Measurements from ENCODE around the gene ANKFY1. TPM values are rescaled to one million over a fixed set of nuclear protein-coding genes. Genes with fewer than 3 reads are reported as not detected.
A peak's percentile ranks its signal among the peaks of the same experiment; 100 is the strongest.
"Not testable (repeated sequence)": the region's sequence is repeated elsewhere in the genome, so short reads cannot be mapped to it uniquely, and the experiment has no call there.

ANKFY1 gene
- total RNA-seq, 1 donor, result 44.9 TPM

DNA sequence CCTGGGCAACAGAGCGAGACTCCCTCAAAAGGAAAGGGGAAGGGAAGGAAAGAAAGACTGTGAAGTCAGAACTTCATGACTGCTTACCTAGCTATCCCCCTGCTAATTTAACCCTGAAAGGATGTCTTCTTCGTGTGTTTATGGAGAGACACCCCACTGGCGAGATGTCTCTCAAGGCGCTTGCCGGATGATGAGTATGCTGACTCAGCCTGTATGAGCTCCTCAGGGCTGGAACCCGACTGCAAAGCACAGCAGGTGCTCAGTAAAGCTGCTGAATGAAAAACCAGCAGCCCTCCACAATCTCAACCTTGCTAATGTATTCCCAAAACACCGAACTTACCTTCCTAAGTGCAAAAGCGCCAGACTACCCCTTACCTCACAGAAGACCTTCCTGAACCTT is 2.3 kb downstream of the ANKFY1 start:
- H3K79me2 ChIP-seq (ENCODE audit: insufficient read depth, low read length), result peaks cover 75% of the 10 kb centered on the region
- peaks cover 4% of the 10 kb centered on the region for H3K36me3 ChIP-seq (ENCODE audit: insufficient read depth, low read length)
- TF ChIP-seq, protein P1, sequence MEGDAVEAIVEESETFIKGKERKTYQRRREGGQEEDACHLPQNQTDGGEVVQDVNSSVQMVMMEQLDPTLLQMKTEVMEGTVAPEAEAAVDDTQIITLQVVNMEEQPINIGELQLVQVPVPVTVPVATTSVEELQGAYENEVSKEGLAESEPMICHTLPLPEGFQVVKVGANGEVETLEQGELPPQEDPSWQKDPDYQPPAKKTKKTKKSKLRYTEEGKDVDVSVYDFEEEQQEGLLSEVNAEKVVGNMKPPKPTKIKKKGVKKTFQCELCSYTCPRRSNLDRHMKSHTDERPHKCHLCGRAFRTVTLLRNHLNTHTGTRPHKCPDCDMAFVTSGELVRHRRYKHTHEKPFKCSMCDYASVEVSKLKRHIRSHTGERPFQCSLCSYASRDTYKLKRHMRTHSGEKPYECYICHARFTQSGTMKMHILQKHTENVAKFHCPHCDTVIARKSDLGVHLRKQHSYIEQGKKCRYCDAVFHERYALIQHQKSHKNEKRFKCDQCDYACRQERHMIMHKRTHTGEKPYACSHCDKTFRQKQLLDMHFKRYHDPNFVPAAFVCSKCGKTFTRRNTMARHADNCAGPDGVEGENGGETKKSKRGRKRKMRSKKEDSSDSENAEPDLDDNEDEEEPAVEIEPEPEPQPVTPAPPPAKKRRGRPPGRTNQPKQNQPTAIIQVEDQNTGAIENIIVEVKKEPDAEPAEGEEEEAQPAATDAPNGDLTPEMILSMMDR (IDR thresholded peaks at IDR 0.05; ENCODE audit: extremely low read depth, low read depth, low read length), result no peak
- H3K27ac ChIP-seq (ENCODE audit: low read depth, low read length), result no peak overlapping the region
- no peak for DNase-seq (ENCODE audit: insufficient read length, low spot score, missing footprints)
- H4K20me1 ChIP-seq (ENCODE audit: insufficient read depth, low read length), result peaks cover 30% of the 10 kb centered on the region
- H3K4me1 ChIP-seq (ENCODE audit: insufficient read depth, low read length), result peaks cover 16% of the 10 kb centered on the region
- no peaks in the 10 kb centered on the region for H3K27me3 ChIP-seq (ENCODE audit: insufficient read depth, low read length)
- peaks cover 4% of the 10 kb centered on the region for H3K9me3 ChIP-seq (ENCODE audit: low read depth, low read length)
- no peak overlapping the region for H3K4me2 ChIP-seq (ENCODE audit: insufficient read depth, low read length)
- H2AFZ ChIP-seq (ENCODE audit: low read length), result no peak overlapping the region
- H3K4me3 ChIP-seq (ENCODE audit: insufficient read depth, low read length), result no peak overlapping the region

DNA sequence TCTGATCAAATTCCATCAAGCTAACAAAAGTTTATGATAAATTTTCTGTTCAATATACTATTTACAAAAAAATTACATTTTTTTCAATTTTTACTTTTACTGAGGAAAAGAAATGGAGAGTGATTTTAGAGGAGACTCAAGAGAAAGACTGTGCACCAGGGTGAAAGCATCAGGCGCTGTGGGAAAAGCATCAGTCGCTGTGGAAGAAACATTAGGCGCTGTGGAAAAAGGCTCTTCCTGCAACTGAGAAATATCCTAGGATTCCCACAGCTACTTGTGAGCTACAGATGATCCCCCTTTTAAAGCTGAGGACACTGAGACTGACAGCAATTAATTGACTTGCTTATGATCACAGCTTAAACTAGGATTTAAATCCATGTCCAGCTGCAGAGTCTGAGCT is 4.9 kb downstream of the ANKFY1 start:
- H3K36me3 ChIP-seq (ENCODE audit: insufficient read depth, low read length), result peaks cover 4% of the 10 kb centered on the region
- H3K4me1 ChIP-seq (ENCODE audit: insufficient read depth, low read length), result peaks cover 9% of the 10 kb centered on the region
- no peak overlapping the region for H3K27ac ChIP-seq (ENCODE audit: low read depth, low read length)
- H3K79me2 ChIP-seq (ENCODE audit: insufficient read depth, low read length), result peaks cover 95% of the 10 kb centered on the region
- H3K4me2 ChIP-seq (ENCODE audit: insufficient read depth, low read length), result no peak overlapping the region
- no peaks in the 10 kb centered on the region for H3K27me3 ChIP-seq (ENCODE audit: insufficient read depth, low read length)
- H3K9me3 ChIP-seq (ENCODE audit: low read depth, low read length), result peaks cover 4% of the 10 kb centered on the region
- H3K4me3 ChIP-seq (ENCODE audit: insufficient read depth, low read length), result no peak overlapping the region
- H2AFZ ChIP-seq (ENCODE audit: low read length), result no peak overlapping the region
- DNase-seq (ENCODE audit: insufficient read length, low spot score, missing footprints), result peak; percentile 34
- peaks cover 37% of the 10 kb centered on the region for H4K20me1 ChIP-seq (ENCODE audit: insufficient read depth, low read length)
- TF ChIP-seq, protein P1 (IDR thresholded peaks at IDR 0.05; ENCODE audit: extremely low read depth, low read depth, low read length), result no peak

DNA sequence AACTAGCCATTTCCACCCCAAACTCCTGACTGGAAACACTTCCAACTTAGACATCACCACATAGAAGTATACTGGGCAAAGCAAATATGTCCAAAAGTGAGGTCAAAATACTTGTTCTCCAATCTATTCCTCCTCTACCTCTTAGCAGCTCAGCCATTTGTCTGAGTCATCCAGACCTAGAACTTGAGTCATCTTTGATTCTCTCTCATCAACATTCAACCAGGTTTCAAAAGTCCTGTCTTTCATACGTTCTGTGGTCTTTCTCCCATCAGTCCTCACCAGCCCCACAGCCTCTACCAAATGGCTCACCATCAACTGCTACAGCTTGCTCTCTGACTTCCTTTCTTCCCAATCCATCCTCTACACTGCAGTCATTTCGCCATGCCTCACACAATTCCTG is 6.8 kb downstream of the ANKFY1 start:
- peaks cover 4% of the 10 kb centered on the region for H3K36me3 ChIP-seq (ENCODE audit: insufficient read depth, low read length)
- TF ChIP-seq, protein P1 (IDR thresholded peaks at IDR 0.05; ENCODE audit: extremely low read depth, low read depth, low read length), result no peak
- no peaks in the 10 kb centered on the region for H3K4me1 ChIP-seq (ENCODE audit: insufficient read depth, low read length)
- H3K4me3 ChIP-seq (ENCODE audit: insufficient read depth, low read length), result no peak overlapping the region
- peaks cover 39% of the 10 kb centered on the region for H4K20me1 ChIP-seq (ENCODE audit: insufficient read depth, low read length)
- H3K27me3 ChIP-seq (ENCODE audit: insufficient read depth, low read length), result no peaks in the 10 kb centered on the region
- no peak overlapping the region for H2AFZ ChIP-seq (ENCODE audit: low read length)
- peaks cover 4% of the 10 kb centered on the region for H3K9me3 ChIP-seq (ENCODE audit: low read depth, low read length)
- no peak overlapping the region for H3K27ac ChIP-seq (ENCODE audit: low read depth, low read length)
- H3K4me2 ChIP-seq (ENCODE audit: insufficient read depth, low read length), result no peak overlapping the region
- peak; percentile 79 for DNase-seq (ENCODE audit: insufficient read length, low spot score, missing footprints)
- H3K79me2 ChIP-seq (ENCODE audit: insufficient read depth, low read length), result peaks cover 96% of the 10 kb centered on the region

DNA sequence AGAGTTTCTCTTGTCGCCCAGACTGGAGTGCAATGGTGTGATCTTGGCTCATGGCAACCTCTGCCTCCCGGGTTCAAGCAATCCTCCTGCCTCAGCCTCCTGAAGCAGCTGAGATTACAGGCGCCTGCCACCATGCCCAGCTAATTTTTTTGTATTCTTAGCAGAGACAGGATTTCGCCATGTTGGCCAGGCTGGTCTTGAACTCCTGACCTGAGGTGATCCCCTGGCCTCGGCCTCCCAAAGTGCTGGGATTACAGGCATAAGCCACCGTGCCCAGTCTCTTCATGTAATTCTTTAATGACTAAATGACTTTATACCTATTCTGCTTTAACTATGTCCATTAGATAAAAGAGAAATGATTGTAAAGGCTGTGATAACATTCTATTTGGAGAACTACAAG is 8.5 kb downstream of the ANKFY1 start:
- H3K27me3 ChIP-seq (ENCODE audit: insufficient read depth, low read length); H3K4me3 ChIP-seq (ENCODE audit: insufficient read depth, low read length); H3K27ac ChIP-seq (ENCODE audit: low read depth, low read length); H3K9me3 ChIP-seq (ENCODE audit: low read depth, low read length); H3K4me2 ChIP-seq (ENCODE audit: insufficient read depth, low read length); H3K36me3 ChIP-seq (ENCODE audit: insufficient read depth, low read length); H3K4me1 ChIP-seq (ENCODE audit: insufficient read depth, low read length); H2AFZ ChIP-seq (ENCODE audit: low read length): not testable (repeated sequence)
- peaks cover 34% of the 10 kb centered on the region for H4K20me1 ChIP-seq (ENCODE audit: insufficient read depth, low read length)
- H3K79me2 ChIP-seq (ENCODE audit: insufficient read depth, low read length), result peaks cover 95% of the 10 kb centered on the region
- peak; percentile 42 for DNase-seq (ENCODE audit: insufficient read length, low spot score, missing footprints)

Data from osteoblast (primary cell).